Endodermal cell (in vitro differentiated cells): ENCODE data around the gene C19orf73. TPM values are rescaled to one million over a fixed set of nuclear protein-coding genes. Genes with fewer than 3 reads are reported as not detected.

Source experiments
- DNase-seq: peaks from one replicate; pipeline ENCODE4 v3.0.0-alpha.2; 2017
- H3K27ac ChIP-seq: 2 replicates; pipeline ENCODE4 v1.5.1; 2013; ENCODE audit warnings: mild to moderate bottlenecking, low read depth, low read length, moderate library complexity
- H3K27me3 ChIP-seq: 2 replicates; pipeline ENCODE4 v1.6.1; 2013; ENCODE audit warnings: mild to moderate bottlenecking, low read length, moderate library complexity; ENCODE audit not compliant: insufficient read depth, control insufficient read depth, poor library complexity, severe bottlenecking
- H3K36me3 ChIP-seq: 2 replicates; pipeline ENCODE4 v1.7.0; 2013; ENCODE audit warnings: mild to moderate bottlenecking, low read length, moderate library complexity; ENCODE audit not compliant: control insufficient read depth, insufficient read depth
- H3K4me1 ChIP-seq: one replicate; pipeline ENCODE4 v1.7.0; 2013; ENCODE audit warnings: low read length; ENCODE audit not compliant: control insufficient read depth, insufficient read depth
- H3K4me3 ChIP-seq: 2 replicates; pipeline ENCODE4 v1.5.1; 2013; ENCODE audit warnings: mild to moderate bottlenecking, low read length, moderate library complexity
- H3K9ac ChIP-seq: 2 replicates; pipeline ENCODE4 v1.6.1; 2013; ENCODE audit warnings: mild to moderate bottlenecking, low read length, moderate library complexity; ENCODE audit not compliant: poor library complexity, severe bottlenecking; ENCODE audit errors: extremely low read depth
- H3K9me3 ChIP-seq: 2 replicates; pipeline ENCODE4 v1.6.1; 2013; ENCODE audit warnings: mild to moderate bottlenecking, low read length, moderate library complexity; ENCODE audit not compliant: control insufficient read depth
- H3K27ac Mint-ChIP-seq: 2 replicates; pipeline ENCODE4 v1.8.0; 2020; ENCODE audit warnings: mixed read lengths
- H3K27me3 Mint-ChIP-seq: 2 replicates; pipeline ENCODE4 v1.8.0; 2021; ENCODE audit warnings: mild to moderate bottlenecking, mixed read lengths; ENCODE audit not compliant: insufficient read depth
- H3K36me3 Mint-ChIP-seq: 2 replicates; pipeline ENCODE4 v1.8.0; 2020; ENCODE audit warnings: low read depth, mixed read lengths
- H3K4me1 Mint-ChIP-seq: 2 replicates; pipeline ENCODE4 v1.8.0; 2020; ENCODE audit warnings: mixed read lengths
- H3K4me3 Mint-ChIP-seq: 2 replicates; pipeline ENCODE4 v1.8.0; 2020; ENCODE audit warnings: mild to moderate bottlenecking, moderate library complexity, mixed read lengths
- H3K9me3 Mint-ChIP-seq: 2 replicates; pipeline ENCODE4 v1.8.0; 2020; ENCODE audit warnings: mild to moderate bottlenecking, mixed read lengths
- WGBS, 2 experiments: methylation state at CpG; one replicate each; pipeline versions ENCODE4 v1.1.5 to v1.1.7; 2013; ENCODE audit warnings: missing lambda C conversion rate in 2 of 2, mixed read lengths in 1 of 2; ENCODE audit not compliant: insufficient coverage in 1 of 2, insufficient read length in 1 of 2; 5-methylcytosine and 5-hydroxymethylcytosine counted together
- total RNA-seq, 2 donors: library from RNA; stranded (reverse); fragmentation: NEBNext Ultra II Directional in 1 of 2; extraction: Animal tissue kit (Norgen Biotek cat#: 25700) in 1 of 2; gene quantifications; 2 replicates in 1 of 2; 3 replicates in 1 of 2; pipeline ENCODE4 v1.2.1, GENCODE V29; 2021
- TF ChIP-seq, protein P1 (sequence below): fragments of 200-600 bp; sonication (generic); conservative IDR thresholded peaks from 2 replicates; pipeline ENCODE4 v1.5.0; 2021; ENCODE audit warnings: antibody characterized with exemption, mild to moderate bottlenecking

Gene C19orf73
- total RNA-seq, 2 donors from 2014 or later, result 1.9 to 2.5 TPM

- no peaks in the 10 kb centered on the region for H3K9me3 Mint-ChIP-seq
- H3K27me3 ChIP-seq, result no peaks in the 10 kb centered on the region
- peaks cover 78% of the 10 kb centered on the region for H3K36me3 Mint-ChIP-seq
- H3K27ac Mint-ChIP-seq, result peak overlapping the region; percentile 35
- H3K4me1 Mint-ChIP-seq, result peaks cover 1% of the 10 kb centered on the region
- H3K4me3 ChIP-seq, result no peak overlapping the region
- no peaks in the 10 kb centered on the region for H3K27me3 Mint-ChIP-seq
- H3K9ac ChIP-seq, result no peak overlapping the region
- peaks cover 10% of the 10 kb centered on the region for H3K4me1 ChIP-seq
- peak; percentile 95 for DNase-seq
- TF ChIP-seq, protein P1, sequence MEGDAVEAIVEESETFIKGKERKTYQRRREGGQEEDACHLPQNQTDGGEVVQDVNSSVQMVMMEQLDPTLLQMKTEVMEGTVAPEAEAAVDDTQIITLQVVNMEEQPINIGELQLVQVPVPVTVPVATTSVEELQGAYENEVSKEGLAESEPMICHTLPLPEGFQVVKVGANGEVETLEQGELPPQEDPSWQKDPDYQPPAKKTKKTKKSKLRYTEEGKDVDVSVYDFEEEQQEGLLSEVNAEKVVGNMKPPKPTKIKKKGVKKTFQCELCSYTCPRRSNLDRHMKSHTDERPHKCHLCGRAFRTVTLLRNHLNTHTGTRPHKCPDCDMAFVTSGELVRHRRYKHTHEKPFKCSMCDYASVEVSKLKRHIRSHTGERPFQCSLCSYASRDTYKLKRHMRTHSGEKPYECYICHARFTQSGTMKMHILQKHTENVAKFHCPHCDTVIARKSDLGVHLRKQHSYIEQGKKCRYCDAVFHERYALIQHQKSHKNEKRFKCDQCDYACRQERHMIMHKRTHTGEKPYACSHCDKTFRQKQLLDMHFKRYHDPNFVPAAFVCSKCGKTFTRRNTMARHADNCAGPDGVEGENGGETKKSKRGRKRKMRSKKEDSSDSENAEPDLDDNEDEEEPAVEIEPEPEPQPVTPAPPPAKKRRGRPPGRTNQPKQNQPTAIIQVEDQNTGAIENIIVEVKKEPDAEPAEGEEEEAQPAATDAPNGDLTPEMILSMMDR, result peak; percentile 99
- H3K4me3 Mint-ChIP-seq, result no peak overlapping the region
- peaks cover 90% of the 10 kb centered on the region for H3K36me3 ChIP-seq
- WGBS, 2 experiments, result 70 to 79% methylated on average over 7 to 8 of the region's 8 CpGs
- H3K27ac ChIP-seq, result peak overlapping the region; percentile 19
- H3K9me3 ChIP-seq, result no peaks in the 10 kb centered on the region
These were observed 21.3 kb downstream of the C19orf73 start for GRCh38 chr19:49097453-49098288.

DNA sequence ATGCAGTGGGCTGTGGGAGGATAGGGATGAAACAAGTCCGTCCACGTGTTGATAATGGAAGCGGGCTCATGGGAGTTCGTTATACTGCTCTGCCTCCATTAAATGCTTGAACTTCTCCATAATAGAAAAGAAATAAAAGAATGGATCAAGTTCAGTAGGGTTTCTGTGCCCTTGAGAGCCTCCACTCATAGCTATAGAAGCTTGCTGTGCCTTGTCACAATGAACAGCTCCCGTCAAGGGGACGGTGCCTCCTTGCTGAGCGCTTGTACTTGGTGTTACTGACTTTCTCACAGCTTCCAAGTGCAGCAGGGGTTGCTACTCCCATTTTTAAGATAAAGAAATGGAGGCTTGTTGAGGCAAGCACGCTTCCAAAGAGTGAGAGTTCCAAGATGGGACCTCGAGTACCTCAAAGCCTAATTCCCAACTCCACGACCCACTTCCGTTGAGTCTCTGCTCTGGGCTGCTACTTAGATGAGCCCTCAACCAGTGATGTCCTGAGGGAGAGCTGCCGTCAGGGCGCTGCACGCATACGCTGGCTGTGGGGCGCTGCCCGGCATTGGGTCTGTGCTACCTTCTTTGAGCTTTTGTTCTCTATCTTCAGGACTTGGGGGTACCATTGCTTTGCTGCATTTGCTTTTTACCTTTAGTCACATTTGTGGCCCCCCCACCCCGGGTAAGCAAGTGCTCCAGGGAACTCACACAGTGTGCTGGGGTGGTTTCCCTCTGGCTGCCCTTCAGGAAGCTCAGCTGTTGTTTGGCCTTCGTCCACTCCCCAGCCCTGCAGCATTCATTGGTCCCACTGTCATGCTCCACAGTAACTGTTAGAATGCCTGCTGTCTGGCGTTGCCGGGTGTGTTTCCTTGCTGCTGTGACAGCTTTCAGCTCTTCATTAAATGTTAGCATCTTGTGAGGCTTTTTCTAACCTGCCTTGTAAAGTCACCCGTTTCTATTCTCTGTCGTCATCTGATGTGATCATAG is 24.1 kb downstream of the C19orf73 start:
- Histone ChIP-seq H3K4me3 (no peak overlapping the region), H3K27ac (no peak overlapping the region), H3K9me3 (no peaks in the 10 kb centered on the region), H3K4me1 (peaks cover 10% of the 10 kb centered on the region), H3K36me3 (peaks cover 95% of the 10 kb centered on the region), H3K27me3 (no peaks in the 10 kb centered on the region), H3K9ac (no peak overlapping the region)
- Mint-ChIP-seq H3K4me3 (no peak overlapping the region), H3K4me1 (peaks cover 1% of the 10 kb centered on the region), H3K9me3 (no peaks in the 10 kb centered on the region), H3K27ac (no peak overlapping the region), H3K27me3 (no peaks in the 10 kb centered on the region), H3K36me3 (peaks cover 81% of the 10 kb centered on the region)
- TF ChIP-seq, protein P1, result no peak
- WGBS, 2 experiments, result 92 to 95% methylated on average over 21 to 23 of the region's 23 CpGs
- DNase-seq, result no peak

- WGBS, 2 experiments, result 95 to 98% methylated on average over 5 to 6 of the region's 6 CpGs
- Histone ChIP-seq H3K4me3 (no peak overlapping the region), H3K27me3 (no peaks in the 10 kb centered on the region), H3K9ac (no peak overlapping the region), H3K36me3 (peaks cover 90% of the 10 kb centered on the region), H3K4me1 (peaks cover 4% of the 10 kb centered on the region), H3K27ac (no peak overlapping the region), H3K9me3 (no peaks in the 10 kb centered on the region)
- Mint-ChIP-seq H3K27ac (no peak overlapping the region), H3K9me3 (no peaks in the 10 kb centered on the region), H3K36me3 (peaks cover 75% of the 10 kb centered on the region), H3K4me1 (peaks cover 1% of the 10 kb centered on the region), H3K4me3 (no peak overlapping the region), H3K27me3 (no peaks in the 10 kb centered on the region)
- TF ChIP-seq, protein P1, result no peak
- DNase-seq, result no peak
These were observed 26.3 kb downstream of the C19orf73 start for GRCh38 chr19:49092686-49093085.
